SH-SY5Y (cell line): ENCODE measurements around the gene ADORA2B.

ENCODE experiments used
- GATA2 ChIP-seq: IDR thresholded peaks from 2 replicates; pipeline ENCODE4 v1.6.1; 2011; ENCODE audit warnings: mild to moderate bottlenecking, low read depth, low read length
- GATA3 ChIP-seq: IDR thresholded peaks from 2 replicates; pipeline ENCODE4 v1.6.1; 2011; ENCODE audit warnings: low read depth, mild to moderate bottlenecking, low read length, moderate library complexity

ADORA2B gene

DNA sequence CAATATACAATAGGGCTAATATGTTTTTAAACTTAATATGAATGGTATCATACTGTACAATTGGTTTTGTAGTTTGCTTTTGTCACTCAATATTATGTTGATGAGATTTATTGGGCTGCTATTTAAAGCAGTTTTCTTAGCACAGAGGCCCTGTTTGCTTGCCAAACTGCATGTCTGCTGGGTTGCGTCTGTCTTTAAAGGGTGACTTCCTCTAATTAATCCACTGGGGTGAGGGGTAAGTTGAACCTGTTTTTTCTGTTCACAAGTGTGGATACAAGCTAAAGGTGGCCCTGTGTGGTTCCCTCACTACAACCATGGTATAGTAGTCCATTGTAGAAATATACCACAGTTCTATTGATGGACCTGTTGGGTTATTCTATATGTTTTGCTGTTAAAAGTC, 74.4 kb downstream of the ADORA2B start:
- TF ChIP-seq GATA2 (no peak), GATA3 (no peak)

DNA sequence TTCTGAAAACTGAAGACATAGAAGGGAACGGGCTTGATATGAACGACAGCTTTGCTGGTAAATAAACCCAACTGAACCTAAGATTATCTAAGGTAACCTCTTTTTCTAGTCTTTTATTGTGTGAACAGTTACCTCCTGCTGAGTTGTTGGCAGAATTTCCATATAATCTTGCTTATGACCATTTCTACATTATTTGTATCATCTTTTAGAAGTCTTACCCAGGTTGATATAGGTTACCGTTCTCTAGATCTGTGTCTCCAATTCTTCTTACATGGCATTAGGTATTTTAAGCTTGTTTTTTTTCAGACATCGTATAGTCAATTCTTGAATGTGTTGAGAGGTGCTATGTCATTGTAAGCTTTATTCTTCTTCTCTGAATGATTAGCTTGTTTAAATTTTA, 79.0 kb downstream of the ADORA2B start:
- no peak for TF ChIP-seq GATA3

- TF ChIP-seq GATA3 (no peak), GATA2 (no peak)
Observed at GRCh38 chr17:16025202-16025601, 80.3 kb downstream of the ADORA2B start.
